PC-9 (cell line): ENCODE measurements around the gene COL23A1. TPM values are rescaled to one million over a fixed set of nuclear protein-coding genes. Genes with fewer than 3 reads are reported as not detected.

Experiments used
- BruUV-seq: library from RNA; stranded (reverse); fragments of 400-500 nt; replicated peaks from 2 replicates; lab custom pipeline; 2021; lab: Mats Ljungman, UMichigan
- CTCF ChIA-PET: fragments of 300-600 bp; sonication (Branson Sonifier 250); formaldehyde crosslinking; loops from one replicate; lab custom pipeline; 2022; ENCODE audit warnings: antibody characterized with exemption; lab: Charles Lee
- POLR2A ChIA-PET: fragments of 300-600 bp; sonication (Branson Sonifier 250); formaldehyde crosslinking; loops from one replicate; lab custom pipeline; 2022; ENCODE audit warnings: antibody characterized with exemption; ENCODE audit not compliant: unreplicated experiment; lab: Charles Lee
- DNase-seq, 2 experiments: peaks; one replicate each; pipeline versions ENCODE4 v3.0.0 to v3.0.0-alpha.2; 2015 to 2022; ENCODE audit warnings: mixed read lengths in 1 of 2
- H2AFZ ChIP-seq: fragments of 200-600 bp; sonication (generic); 2 replicates; pipeline ENCODE4 v1.8.1; 2017; ENCODE audit warnings: antibody characterized with exemption
- H3F3A ChIP-seq: fragments of 200-600 bp; sonication (generic); 2 replicates; pipeline ENCODE4 v1.8.1; 2017; ENCODE audit warnings: antibody characterized with exemption, mild to moderate bottlenecking, low read depth; ENCODE audit not compliant: insufficient read depth
- H3K27ac ChIP-seq: fragments of 200-600 bp; sonication (generic); 2 replicates; pipeline ENCODE4 v1.6.1; 2016; ENCODE audit warnings: mixed run types
- H3K27me3 ChIP-seq: fragments of 200-600 bp; sonication (generic); 2 replicates; pipeline ENCODE4 v1.6.1; 2016; ENCODE audit warnings: low read depth, mixed run types; ENCODE audit not compliant: insufficient read depth
- H3K36me3 ChIP-seq: fragments of 200-600 bp; sonication (generic); 2 replicates; pipeline ENCODE4 v1.6.1; 2016; ENCODE audit warnings: low read depth, mixed run types
- H3K4me1 ChIP-seq: fragments of 200-600 bp; sonication (generic); replicated peaks from 2 replicates; pipeline ENCODE4 v1.6.1; 2016; ENCODE audit warnings: mixed run types; ENCODE audit not compliant: insufficient read depth
- H3K4me2 ChIP-seq: fragments of 200-600 bp; sonication (generic); 2 replicates; pipeline ENCODE4 v1.6.1; 2017; ENCODE audit warnings: mixed run types
- H3K4me3 ChIP-seq: fragments of 200-600 bp; sonication (generic); 2 replicates; pipeline ENCODE4 v1.6.1; 2016; ENCODE audit warnings: mixed run types
- H3K79me2 ChIP-seq: fragments of 200-600 bp; sonication (generic); 2 replicates; pipeline ENCODE4 v1.6.1; 2017; ENCODE audit warnings: low read depth, mixed run types
- H3K9me2 ChIP-seq: fragments of 200-600 bp; sonication (generic); 2 replicates; pipeline ENCODE4 v1.8.1; 2017; ENCODE audit warnings: mild to moderate bottlenecking; ENCODE audit not compliant: insufficient read depth
- H3K9me3 ChIP-seq: fragments of 200-600 bp; sonication (generic); 2 replicates; pipeline ENCODE4 v1.8.1; 2016; ENCODE audit warnings: low read depth; ENCODE audit not compliant: insufficient read depth
- H4K20me1 ChIP-seq: fragments of 200-600 bp; sonication (generic); 2 replicates; pipeline ENCODE4 v1.8.1; 2017; ENCODE audit not compliant: insufficient read depth
- CTCF ChIP-seq: fragments of 200-600 bp; sonication (generic); conservative IDR thresholded peaks from 2 replicates; pipeline ENCODE4 v1.6.1; 2017; ENCODE audit warnings: mixed run types, antibody characterized with exemption, mild to moderate bottlenecking, moderate library complexity
- EZH2 ChIP-seq: fragments of 200-600 bp; sonication (generic); IDR thresholded peaks from 2 replicates; pipeline ENCODE4 v1.8.0; 2017; ENCODE audit warnings: antibody characterized with exemption, low read depth
- intact Hi-C: fragments of 100-400 bp; cut with micrococcal nuclease; formaldehyde crosslinking; loops from one replicate; pipeline ENCODE4 v1.10.0; 2022; ENCODE audit not compliant: unreplicated experiment
- total RNA-seq: library from RNA; stranded (reverse); gene quantifications from 2 replicates; pipeline ENCODE4 v1.2.3, GENCODE V29; 2021

COL23A1 gene
- total RNA-seq, 1 experiment from 2014 or later: not detected

DNA sequence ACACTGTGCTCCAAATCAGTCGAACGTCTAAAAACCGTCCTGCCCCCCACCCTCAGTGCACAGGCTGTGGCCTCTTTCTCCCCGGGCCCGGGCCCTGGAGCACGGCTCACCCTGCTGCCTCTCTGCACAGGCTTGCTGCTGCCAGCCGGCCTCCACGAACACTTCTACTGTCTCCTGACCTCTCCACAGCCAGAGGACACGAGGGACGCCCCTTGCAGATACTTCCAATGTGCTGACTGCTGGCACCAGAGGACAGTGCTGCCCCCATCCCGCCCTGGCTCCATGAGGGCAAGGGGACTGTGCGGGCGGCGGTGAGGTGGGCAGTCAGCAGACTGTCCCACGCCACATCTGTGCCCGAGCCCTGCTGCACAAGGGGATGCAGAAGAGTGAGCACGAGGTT lies 174.8 kb downstream of the COL23A1 start:
- Histone ChIP-seq H3K4me1 (no peaks in the 10 kb centered on the region), H3K27ac (no peak overlapping the region), H3K4me3 (no peak overlapping the region), H3K36me3 (no peaks in the 10 kb centered on the region), H3K27me3 (peaks cover 95% of the 10 kb centered on the region), H3K9me2 (no peaks in the 10 kb centered on the region), H2AFZ (no peak overlapping the region), H3K4me2 (no peak overlapping the region), H3K79me2 (no peaks in the 10 kb centered on the region), H3F3A (no peaks in the 10 kb centered on the region), H4K20me1 (no peaks in the 10 kb centered on the region), H3K9me3 (no peaks in the 10 kb centered on the region)
- no peak for DNase-seq
- POLR2A ChIA-PET: no interaction called here
- BruUV-seq: no TSS peak
- no peak for TF ChIP-seq EZH2
- TF ChIP-seq CTCF: no peak
- CTCF ChIA-PET: no interaction called here
- intact Hi-C loops: no loop called here

DNA sequence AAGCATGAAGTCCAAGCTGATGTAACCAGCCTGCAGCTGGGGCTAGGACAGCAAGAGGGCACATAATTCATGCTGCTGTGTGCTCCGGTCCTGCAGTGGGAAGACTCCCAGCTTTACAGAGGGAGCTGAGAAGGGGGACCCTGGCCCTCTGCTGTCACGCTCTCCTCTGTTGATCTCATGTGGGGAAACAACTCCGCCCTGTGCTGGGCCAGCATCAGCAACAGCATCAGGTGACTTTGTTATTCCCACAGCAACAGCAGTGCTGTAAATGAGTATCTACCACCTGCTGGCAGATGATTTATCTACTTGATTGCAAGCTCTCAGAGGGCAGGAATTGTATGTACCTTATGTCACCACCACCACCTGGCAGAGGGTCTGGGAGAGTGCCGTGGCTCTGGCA lies 176.2 kb downstream of the COL23A1 start:
- H3K36me3 ChIP-seq: no peaks in the 10 kb centered on the region
- no peaks in the 10 kb centered on the region for H3K4me1 ChIP-seq
- H3K9me3 ChIP-seq: no peaks in the 10 kb centered on the region
- H3K27ac ChIP-seq: no peak overlapping the region
- H3K4me2 ChIP-seq: no peak overlapping the region
- ChIA-PET POLR2A (no interaction called here), CTCF (no interaction called here)
- no peak overlapping the region for H3K4me3 ChIP-seq
- BruUV-seq: no TSS peak
- DNase-seq: no peak
- no peaks in the 10 kb centered on the region for H4K20me1 ChIP-seq
- peaks cover 92% of the 10 kb centered on the region for H3K27me3 ChIP-seq
- no peaks in the 10 kb centered on the region for H3K9me2 ChIP-seq
- intact Hi-C loops: no loop called here
- no peak for TF ChIP-seq EZH2
- no peak for TF ChIP-seq CTCF
- no peaks in the 10 kb centered on the region for H3K79me2 ChIP-seq
- H2AFZ ChIP-seq: no peak overlapping the region
- no peaks in the 10 kb centered on the region for H3F3A ChIP-seq

DNA sequence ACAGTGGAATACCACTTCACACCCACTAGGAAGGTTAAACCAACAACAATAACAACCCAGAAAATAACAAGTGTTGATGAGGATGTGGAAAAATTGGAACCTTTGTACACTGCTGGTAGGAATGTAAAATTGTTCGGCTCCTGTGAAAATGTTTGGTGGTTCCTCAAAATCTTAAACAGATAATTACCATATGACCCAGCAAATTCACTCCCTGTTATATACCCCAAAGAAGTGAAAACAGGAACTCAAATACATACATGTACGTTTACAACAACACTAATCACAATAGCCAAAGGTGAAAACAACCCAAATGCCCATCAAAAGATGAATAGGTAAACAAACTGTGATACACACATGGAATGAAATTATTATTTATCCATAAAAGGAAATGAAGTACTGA lies 179.1 kb downstream of the COL23A1 start:
- Histone ChIP-seq H3K9me3 (no peaks in the 10 kb centered on the region), H3K36me3 (no peaks in the 10 kb centered on the region), H3K4me1 (no peaks in the 10 kb centered on the region), H3K27ac (no peak overlapping the region), H4K20me1 (no peaks in the 10 kb centered on the region), H3K27me3 (peaks cover 87% of the 10 kb centered on the region), H3K4me2 (no peak overlapping the region), H3K9me2 (no peaks in the 10 kb centered on the region), H2AFZ (no peak overlapping the region), H3K4me3 (no peak overlapping the region), H3K79me2 (no peaks in the 10 kb centered on the region), H3F3A (no peaks in the 10 kb centered on the region)
- DNase-seq: no peak
- no TSS peak for BruUV-seq
- TF ChIP-seq CTCF (no peak), EZH2 (no peak)
- ChIA-PET CTCF (no interaction called here), POLR2A (no interaction called here)
- intact Hi-C loops: no loop called here
